GM18508 (cell line): ENCODE data around the gene SLC26A4.
"Not testable (repeated sequence)": the region's sequence is repeated elsewhere in the genome, so short reads cannot be mapped to it uniquely, and the experiment has no call there.

ENCODE experiments used
- ATAC-seq: cut with Tn5 transposase; IDR thresholded peaks from one replicate; pipeline ENCODE4 v1.9.1; 2021; ENCODE audit warnings: moderate number of reproducible peaks; ENCODE audit not compliant: insufficient read depth, unreplicated experiment

SLC26A4 gene

GRCh38 chr7:107660381-107661080 lies at the start of gene SLC26A4:
Gene SLC26A4 (plus strand): TSS chr7:107660828. CDS start chr7:107661642, 814 bp downstream.
- ATAC-seq = no peak

GRCh38 chr7:107613439-107613838 lies 47.2 kb upstream of the SLC26A4 start:
- no peak for ATAC-seq

GRCh38 chr7:107613948-107614347 lies 46.7 kb upstream of the SLC26A4 start:
- no peak for ATAC-seq

- no peak for ATAC-seq
Measured at GRCh38 chr7:107614425-107614824, 46.2 kb upstream of the SLC26A4 start.

- no peak for ATAC-seq
Measured at GRCh38 chr7:107615910-107616680, 44.5 kb upstream of the SLC26A4 start.

GRCh38 chr7:107622429-107622828 lies 38.2 kb upstream of the SLC26A4 start:
- no peak for ATAC-seq

GRCh38 chr7:107622894-107623293 lies 37.7 kb upstream of the SLC26A4 start:
- no peak for ATAC-seq

GRCh38 chr7:107627002-107627401 lies 33.6 kb upstream of the SLC26A4 start:
- no peak for ATAC-seq

- ATAC-seq = no peak
Measured at GRCh38 chr7:107628461-107629064, 32.1 kb upstream of the SLC26A4 start.

GRCh38 chr7:107630342-107630741 lies 30.3 kb upstream of the SLC26A4 start:
- ATAC-seq = no peak

- ATAC-seq = no peak
Measured at GRCh38 chr7:107631588-107632491, 28.8 kb upstream of the SLC26A4 start.

GRCh38 chr7:107632492-107632865 lies 28.1 kb upstream of the SLC26A4 start:
- ATAC-seq = no peak

GRCh38 chr7:107638594-107638993 lies 22.0 kb upstream of the SLC26A4 start:
- ATAC-seq = peak; percentile 93

- ATAC-seq = not testable (repeated sequence)
Measured at GRCh38 chr7:107639070-107639469, 21.6 kb upstream of the SLC26A4 start.

- ATAC-seq = no peak
Measured at GRCh38 chr7:107641676-107642075, 19.0 kb upstream of the SLC26A4 start.

- no peak for ATAC-seq
Measured at GRCh38 chr7:107642501-107642900, 18.1 kb upstream of the SLC26A4 start.

GRCh38 chr7:107643407-107643806 lies 17.2 kb upstream of the SLC26A4 start:
- ATAC-seq = no peak

- ATAC-seq = no peak
Measured at GRCh38 chr7:107643938-107644308, 16.7 kb upstream of the SLC26A4 start.

- ATAC-seq = no peak
Measured at GRCh38 chr7:107644309-107644974, 16.2 kb upstream of the SLC26A4 start.

- ATAC-seq = no peak
Measured at GRCh38 chr7:107652642-107653041, 8.0 kb upstream of the SLC26A4 start.
